K562 (cell line): ENCODE measurements around the gene IGSF8. TPM values are rescaled to one million over a fixed set of nuclear protein-coding genes. Genes with fewer than 3 reads are reported as not detected.

Source experiments
- CREB1 ChIP-seq, 2 experiments: sonication (generic) in 1 of 2; formaldehyde crosslinking in 1 of 2; IDR thresholded peaks; 2 replicates each; pipeline versions ENCODE4 v1.6.1 to v1.8.0; 2012 to 2022; ENCODE audit warnings: inconsistent platforms in 1 of 2, mild to moderate bottlenecking in 1 of 2, missing genetic modification reagents in 1 of 2, moderate library complexity in 1 of 2
- DDX20 ChIP-seq: fragments of 450-650 bp; IDR thresholded peaks from 2 replicates; pipeline ENCODE4 v1.6.1; 2016; ENCODE audit warnings: missing genetic modification characterization, low read depth, mild to moderate bottlenecking, missing compliant biosample characterization, moderate library complexity
- FOSL1 ChIP-seq: fragments of 200-800 bp; sonication (Bioruptor generic); conservative IDR thresholded peaks from 2 replicates; pipeline ENCODE4 v1.6.1; 2016; ENCODE audit warnings: missing genetic modification characterization, missing compliant biosample characterization
- GATA2 ChIP-seq: sonication (generic); formaldehyde crosslinking; IDR thresholded peaks from 2 replicates; pipeline ENCODE4 v1.4.0; 2020; ENCODE audit warnings: mild to moderate bottlenecking, missing genetic modification reagents
- HIVEP1 ChIP-seq: fragments of 250-450 bp; sonication (Bioruptor Pico); IDR thresholded peaks from 2 replicates; pipeline ENCODE4 v1.4.0; 2020; ENCODE audit warnings: mild to moderate bottlenecking
- HMGN3 ChIP-seq: IDR thresholded peaks from 2 replicates; pipeline ENCODE4 v1.6.1; 2011; ENCODE audit warnings: borderline replicate concordance, low read depth, mild to moderate bottlenecking, mixed read lengths, low read length; ENCODE audit not compliant: insufficient read length; ENCODE audit errors: extremely low read depth
- JUND ChIP-seq, 2 experiments: IDR thresholded peaks; 2 replicates in 1 of 2; 3 replicates in 1 of 2; pipeline ENCODE4 v1.6.1; 2011; ENCODE audit warnings: borderline replicate concordance in 2 of 2, low read depth in 2 of 2, low read length in 2 of 2, improper control_type of control experiment in 1 of 2, missing biosample characterization in 1 of 2, missing genetic modification characterization in 1 of 2, missing genetic modification reagents in 1 of 2
- KLF10 ChIP-seq: fragments of 250-450 bp; sonication (Bioruptor Pico); IDR thresholded peaks from 2 replicates; pipeline ENCODE4 v1.6.1; 2021; ENCODE audit warnings: matching md5 sums
- MAFK ChIP-seq: IDR thresholded peaks from 2 replicates; pipeline ENCODE4 v1.6.1; 2011; ENCODE audit warnings: low read length, improper control_type of control experiment
- MITF ChIP-seq: IDR thresholded peaks from 2 replicates; pipeline ENCODE4 v1.6.1; 2014; ENCODE audit warnings: antibody characterized with exemption
- NUFIP1 ChIP-seq: fragments of 450-650 bp; IDR thresholded peaks from 2 replicates; pipeline ENCODE4 v1.6.1; 2018; ENCODE audit not compliant: partially characterized antibody
- REST ChIP-seq, 2 experiments: fragments of 450-650 bp; formaldehyde crosslinking in 1 of 2; IDR thresholded peaks; 2 replicates each; pipeline versions ENCODE4 v1.4.0 to v1.6.1; 2014 to 2020; ENCODE audit warnings: mild to moderate bottlenecking in 2 of 2, borderline replicate concordance in 1 of 2, low read depth in 1 of 2
- SMC3 ChIP-seq: conservative IDR thresholded peaks from 2 replicates; pipeline ENCODE4 v1.6.1; 2011; ENCODE audit warnings: low read depth, low read length, improper control_type of control experiment; ENCODE audit not compliant: insufficient read depth
- STAG1 ChIP-seq: sonication (generic); formaldehyde crosslinking; IDR thresholded peaks from 2 replicates; pipeline ENCODE4 v1.5.0; 2020; ENCODE audit warnings: missing genetic modification reagents, borderline replicate concordance
- TARDBP ChIP-seq: fragments of 450-650 bp; IDR thresholded peaks from 2 replicates; pipeline ENCODE4 v1.6.1; 2016
- XRCC5 ChIP-seq: fragments of 200-400 bp; formaldehyde crosslinking; IDR thresholded peaks from 2 replicates; pipeline ENCODE4 v1.6.1; 2017; ENCODE audit warnings: low read depth, mild to moderate bottlenecking, low read length
- ZNF354B ChIP-seq: fragments of 250-450 bp; sonication (Bioruptor Pico); IDR thresholded peaks from 2 replicates; pipeline ENCODE4 v1.4.0; 2020
- ZSCAN29 ChIP-seq: fragments of 450-650 bp; IDR thresholded peaks from 2 replicates; pipeline ENCODE4 v1.6.1; 2017
- polyA plus RNA-seq, 8 experiments: library from polyadenylated mRNA; depleted of rRNA in 4 of 8; stranded (reverse) in 5 of 8; unstranded in 3 of 8; fragments of >200 nt; fragmentation: Nextera tagmentation in 2 of 8; fragmentation: Illumina TruSeq in 1 of 8; extraction: Ambion mirVana in 2 of 8; extraction: Trizol in 1 of 8; gene quantifications; 2 replicates each; pipeline versions ENCODE4 v1.2.1 to v1.2.3, GENCODE V29; 2011 to 2014; ENCODE audit warnings: inconsistent platforms in 1 of 8, missing spikeins in 1 of 8
- total RNA-seq, 7 experiments: library from RNA; depleted of rRNA in 6 of 7; stranded (reverse); fragments of >200 nt in 6 of 7; fragmentation: Illumina TruSeq in 2 of 7; extraction: Trizol in 2 of 7; gene quantifications; 2 replicates each; pipeline versions ENCODE4 v1.2.1 to v1.2.3, GENCODE V29; 2011 to 2021; ENCODE audit warnings: low replicate concordance in 1 of 7

IGSF8 gene
- total and polyA plus RNA-seq, 9 of the 15 experiments (the other 6 are each of a cell fraction or from before 2014, with no cell fraction given), result 0.32 to 11.7 (median 3.2) TPM

GRCh38 chr1:160085686-160086455 lies 12.5 kb downstream of the IGSF8 start (continued):
- peak; percentile 62; the same call in 1 of the 2 replicates for TF ChIP-seq JUND (IDR thresholded peaks at IDR 0.05; ENCODE audit: borderline replicate concordance, low read depth, low read length)
- no peak; the same call in 2 of the 3 replicates for TF ChIP-seq JUND (tag; IDR thresholded peaks at IDR 0.05; ENCODE audit: borderline replicate concordance, low read depth, low read length)
- no peak for TF ChIP-seq NUFIP1
- no peak for TF ChIP-seq CREB1 (IDR thresholded peaks at IDR 0.05)
- peak; percentile 62; the same call in 1 of the 2 replicates for TF ChIP-seq CREB1 (CRISPR knock-in tag; IDR thresholded peaks at IDR 0.05)
- no peak for TF ChIP-seq KLF10 (CRISPR knock-in tag)
- peak; percentile 54; the same call in 1 of the 2 replicates for TF ChIP-seq STAG1 (CRISPR knock-in tag)
- no peak for TF ChIP-seq FOSL1
- peak; percentile 57; the same call in 1 of the 2 replicates for TF ChIP-seq REST (IDR thresholded peaks at IDR 0.05; ENCODE audit: borderline replicate concordance)
- TF ChIP-seq REST (CRISPR knock-in tag; IDR thresholded peaks at IDR 0.05; ENCODE audit: low read depth), result no peak
- TF ChIP-seq TARDBP, result no peak
- TF ChIP-seq HMGN3, result no peak
- TF ChIP-seq XRCC5, result 0 out of 2 replicates have a peak, but pooled peaks have one; percentile 64
- TF ChIP-seq MITF, result no peak
- TF ChIP-seq HIVEP1 (CRISPR knock-in tag), result no peak
- TF ChIP-seq DDX20 (tag), result no peak
- TF ChIP-seq MAFK, result no peak
- TF ChIP-seq ZNF354B (CRISPR knock-in tag), result no peak
- peak; percentile 67 for TF ChIP-seq SMC3
- no peak for TF ChIP-seq ZSCAN29
- peak; percentile 86 for TF ChIP-seq GATA2 (CRISPR knock-in tag)
